ENCODE results near the gene BLVRB. TPM values are rescaled to one million over a fixed set of nuclear protein-coding genes. Genes with fewer than 3 reads are reported as not detected.

Gene BLVRB
- total and polyA plus RNA-seq, 9 of the 15 experiments (the other 6 are each of a cell fraction or from before 2014, with no cell fraction given): 81.1 to 749 (median 331) TPM

DNA sequence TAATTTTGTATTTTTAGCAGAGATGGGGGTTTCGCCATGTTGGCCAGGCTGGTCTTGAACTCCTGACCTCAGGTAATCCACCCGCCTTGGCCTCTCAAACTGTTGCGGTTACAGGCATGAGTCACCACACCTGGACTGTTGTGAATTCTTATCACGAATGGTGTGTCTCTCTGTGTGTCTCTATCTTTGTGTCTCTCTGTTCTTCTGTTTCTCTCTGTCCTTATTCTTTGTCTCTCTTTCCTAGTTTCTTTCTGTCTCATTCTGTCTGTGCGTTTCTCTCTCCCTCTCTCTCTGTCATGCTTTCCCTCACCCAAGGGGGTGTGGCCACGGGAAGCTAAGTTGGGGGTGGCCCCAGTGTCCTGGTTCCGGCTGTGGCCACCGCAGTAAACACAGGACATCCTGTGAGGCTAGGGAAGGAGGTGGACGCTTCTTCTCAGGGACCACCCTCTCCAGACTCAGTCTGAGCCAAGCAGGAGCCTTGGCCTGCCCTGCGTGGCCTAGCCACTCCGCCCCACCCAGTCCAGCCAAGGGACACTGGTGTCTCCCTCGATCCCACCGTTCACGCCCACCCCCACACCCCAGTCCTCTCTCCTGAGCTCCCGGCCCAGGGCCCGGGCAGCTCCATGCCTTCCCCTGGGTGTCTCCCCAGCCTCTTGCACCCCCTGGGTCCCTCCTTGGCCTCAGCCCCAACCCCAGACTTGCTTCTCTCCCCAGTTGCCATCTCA lies 48.5 kb downstream of the BLVRB start (continued):
- TF ChIP-seq MXI1 (IDR thresholded peaks at IDR 0.05; ENCODE audit: low read depth, low read length): no peak
- TF ChIP-seq FOXK2 (conservative IDR thresholded peaks at IDR 0.05 in 1 of 2, IDR thresholded peaks at IDR 0.05 in 1 of 2; ENCODE audit: low read depth in 2 of 2): peak; percentile 89 to 94
- TF ChIP-seq NCOA1 (IDR thresholded peaks at IDR 0.05; ENCODE audit: low read depth): peak; percentile 81; the same call in 1 of the 2 replicates
- peak; percentile 99 for TF ChIP-seq DPF2 (IDR thresholded peaks at IDR 0.05)
- TF ChIP-seq, protein P1, sequence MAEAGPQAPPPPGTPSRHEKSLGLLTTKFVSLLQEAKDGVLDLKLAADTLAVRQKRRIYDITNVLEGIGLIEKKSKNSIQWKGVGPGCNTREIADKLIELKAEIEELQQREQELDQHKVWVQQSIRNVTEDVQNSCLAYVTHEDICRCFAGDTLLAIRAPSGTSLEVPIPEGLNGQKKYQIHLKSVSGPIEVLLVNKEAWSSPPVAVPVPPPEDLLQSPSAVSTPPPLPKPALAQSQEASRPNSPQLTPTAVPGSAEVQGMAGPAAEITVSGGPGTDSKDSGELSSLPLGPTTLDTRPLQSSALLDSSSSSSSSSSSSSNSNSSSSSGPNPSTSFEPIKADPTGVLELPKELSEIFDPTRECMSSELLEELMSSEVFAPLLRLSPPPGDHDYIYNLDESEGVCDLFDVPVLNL (CRISPR knock-in tag; IDR thresholded peaks at IDR 0.05; ENCODE audit: low read depth): no peak
- TF ChIP-seq SP1 (CRISPR knock-in tag; IDR thresholded peaks at IDR 0.05): peak; percentile 46; the same call in 1 of the 2 replicates
- TF ChIP-seq POLR2B (IDR thresholded peaks at IDR 0.05; ENCODE audit: low read depth, partially characterized antibody): peak; percentile 74
- TF ChIP-seq, protein P2, sequence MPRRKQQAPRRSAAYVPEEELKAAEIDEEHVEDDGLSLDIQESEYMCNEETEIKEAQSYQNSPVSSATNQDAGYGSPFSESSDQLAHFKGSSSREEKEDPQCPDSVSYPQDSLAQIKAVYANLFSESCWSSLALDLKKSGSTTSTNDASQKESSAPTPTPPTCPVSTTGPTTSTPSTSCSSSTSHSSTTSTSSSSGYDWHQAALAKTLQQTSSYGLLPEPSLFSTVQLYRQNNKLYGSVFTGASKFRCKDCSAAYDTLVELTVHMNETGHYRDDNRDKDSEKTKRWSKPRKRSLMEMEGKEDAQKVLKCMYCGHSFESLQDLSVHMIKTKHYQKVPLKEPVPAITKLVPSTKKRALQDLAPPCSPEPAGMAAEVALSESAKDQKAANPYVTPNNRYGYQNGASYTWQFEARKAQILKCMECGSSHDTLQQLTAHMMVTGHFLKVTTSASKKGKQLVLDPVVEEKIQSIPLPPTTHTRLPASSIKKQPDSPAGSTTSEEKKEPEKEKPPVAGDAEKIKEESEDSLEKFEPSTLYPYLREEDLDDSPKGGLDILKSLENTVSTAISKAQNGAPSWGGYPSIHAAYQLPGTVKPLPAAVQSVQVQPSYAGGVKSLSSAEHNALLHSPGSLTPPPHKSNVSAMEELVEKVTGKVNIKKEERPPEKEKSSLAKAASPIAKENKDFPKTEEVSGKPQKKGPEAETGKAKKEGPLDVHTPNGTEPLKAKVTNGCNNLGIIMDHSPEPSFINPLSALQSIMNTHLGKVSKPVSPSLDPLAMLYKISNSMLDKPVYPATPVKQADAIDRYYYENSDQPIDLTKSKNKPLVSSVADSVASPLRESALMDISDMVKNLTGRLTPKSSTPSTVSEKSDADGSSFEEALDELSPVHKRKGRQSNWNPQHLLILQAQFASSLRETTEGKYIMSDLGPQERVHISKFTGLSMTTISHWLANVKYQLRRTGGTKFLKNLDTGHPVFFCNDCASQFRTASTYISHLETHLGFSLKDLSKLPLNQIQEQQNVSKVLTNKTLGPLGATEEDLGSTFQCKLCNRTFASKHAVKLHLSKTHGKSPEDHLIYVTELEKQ (CRISPR knock-in tag; IDR thresholded peaks at IDR 0.05): no peak
- TF ChIP-seq SUPT5H (IDR thresholded peaks at IDR 0.05): peak; percentile 73
- peak; percentile 54; the same call in 1 of the 2 replicates for TF ChIP-seq CC2D1A (IDR thresholded peaks at IDR 0.05)
- 0 out of 2 replicates have a peak, but pooled peaks have one; percentile 36 for TF ChIP-seq ELF4 (CRISPR knock-in tag; IDR thresholded peaks at IDR 0.05)
- TF ChIP-seq POLR2AphosphoS2 (IDR thresholded peaks at IDR 0.05; ENCODE audit: low read length): no peak
- TF ChIP-seq, protein P3, sequence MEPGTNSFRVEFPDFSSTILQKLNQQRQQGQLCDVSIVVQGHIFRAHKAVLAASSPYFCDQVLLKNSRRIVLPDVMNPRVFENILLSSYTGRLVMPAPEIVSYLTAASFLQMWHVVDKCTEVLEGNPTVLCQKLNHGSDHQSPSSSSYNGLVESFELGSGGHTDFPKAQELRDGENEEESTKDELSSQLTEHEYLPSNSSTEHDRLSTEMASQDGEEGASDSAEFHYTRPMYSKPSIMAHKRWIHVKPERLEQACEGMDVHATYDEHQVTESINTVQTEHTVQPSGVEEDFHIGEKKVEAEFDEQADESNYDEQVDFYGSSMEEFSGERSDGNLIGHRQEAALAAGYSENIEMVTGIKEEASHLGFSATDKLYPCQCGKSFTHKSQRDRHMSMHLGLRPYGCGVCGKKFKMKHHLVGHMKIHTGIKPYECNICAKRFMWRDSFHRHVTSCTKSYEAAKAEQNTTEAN (CRISPR knock-in tag; IDR thresholded peaks at IDR 0.05): no peak
- TF ChIP-seq BDP1 (IDR thresholded peaks at IDR 0.05; ENCODE audit: insufficient read depth, insufficient read length): no peak

Data from K562 (cell line).